Endothelial cell of umbilical vein (primary cell): Measurements from ENCODE around the gene LYPD5.

Experiments
- CTCF ChIP-seq, 2 donors: IDR thresholded peaks; 1 replicate in 1 of 2; 2 replicates in 1 of 2; pipeline ENCODE4 v1.5.1; 2011; ENCODE audit warnings: low read length in 2 of 2, mild to moderate bottlenecking in 2 of 2, moderate library complexity in 2 of 2, control low read depth in 1 of 2, inconsistent platforms in 1 of 2, low read depth in 1 of 2; ENCODE audit not compliant: insufficient read depth in 1 of 2; ENCODE audit errors: extremely low read depth in 1 of 2
- MAX ChIP-seq: IDR thresholded peaks from 2 replicates; pipeline ENCODE4 v1.6.1; 2011; ENCODE audit not compliant: insufficient read depth, insufficient read length
- POLR2A ChIP-seq: IDR thresholded peaks from 2 replicates; pipeline ENCODE4 v1.6.1; 2012; ENCODE audit warnings: low read depth, mild to moderate bottlenecking, control low read depth, low read length

- TF ChIP-seq CTCF (IDR thresholded peaks at IDR 0.05; ENCODE audit: extremely low read depth in 1 of 2, insufficient read depth in 1 of 2, low read depth in 1 of 2, low read length in 2 of 2) (no peak), MAX (no peak), POLR2A (no peak)
Observed at GRCh38 chr19:43782311-43782660, 20.0 kb downstream of the LYPD5 start.
